MCF 10A (cell line): ENCODE measurements around the gene NUP50. TPM values are rescaled to one million over a fixed set of nuclear protein-coding genes. Genes with fewer than 3 reads are reported as not detected.

Experiments used
- BruUV-seq: library from RNA; stranded (reverse); fragments of 400-500 nt; replicated peaks from 2 replicates; lab custom pipeline; 2021; lab: Mats Ljungman, UMichigan
- CTCF ChIA-PET: fragments of 300-600 bp; sonication (Branson Sonifier 250); formaldehyde crosslinking; extraction: SDS; loops from one replicate; lab custom pipeline; 2021; ENCODE audit warnings: antibody characterized with exemption, inconsistent platforms; lab: Yijun Ruan, JAX
- POLR2A ChIA-PET: fragments of 300-600, 350-650 bp; sonication (Branson Sonifier 250); formaldehyde crosslinking; extraction: SDS; loops from one replicate; lab custom pipeline; 2020; ENCODE audit warnings: antibody characterized with exemption, inconsistent platforms; lab: Yijun Ruan, JAX
- DNase-seq: peaks from one replicate; pipeline ENCODE4 v3.0.0-alpha.2; 2018; ENCODE audit not compliant: unreplicated experiment
- H3K27ac Mint-ChIP-seq: one replicate; pipeline ENCODE4 v1.8.0; 2022; ENCODE audit warnings: mild to moderate bottlenecking, low read depth, mixed read lengths; ENCODE audit not compliant: unreplicated experiment
- H3K27me3 Mint-ChIP-seq: one replicate; pipeline ENCODE4 v1.8.0; 2022; ENCODE audit warnings: mixed read lengths; ENCODE audit not compliant: insufficient read depth, unreplicated experiment
- H3K36me3 Mint-ChIP-seq: one replicate; pipeline ENCODE4 v1.8.0; 2022; ENCODE audit warnings: mild to moderate bottlenecking, moderate library complexity, mixed read lengths; ENCODE audit not compliant: insufficient read depth, unreplicated experiment
- H3K4me1 Mint-ChIP-seq: one replicate; pipeline ENCODE4 v1.8.0; 2022; ENCODE audit warnings: mixed read lengths; ENCODE audit not compliant: insufficient read depth, unreplicated experiment
- H3K4me3 Mint-ChIP-seq: one replicate; pipeline ENCODE4 v1.8.0; 2022; ENCODE audit warnings: mild to moderate bottlenecking, moderate library complexity, mixed read lengths; ENCODE audit not compliant: unreplicated experiment
- H3K9me3 Mint-ChIP-seq: one replicate; pipeline ENCODE4 v1.8.0; 2022; ENCODE audit warnings: mixed read lengths; ENCODE audit not compliant: unreplicated experiment
- CTCF ChIP-seq: fragments of 200-600 bp; IDR thresholded peaks from one replicate; pipeline ENCODE4 v1.8.0; 2022; ENCODE audit warnings: antibody characterized with exemption, mild to moderate bottlenecking; ENCODE audit not compliant: unreplicated experiment
- intact Hi-C: fragments of 100-400 bp; cut with micrococcal nuclease; formaldehyde crosslinking; loops from 2 replicates; pipeline ENCODE4 v1.14.1; 2022
- total RNA-seq: library from RNA; stranded (reverse); gene quantifications from 2 replicates; pipeline ENCODE4 v1.2.3, GENCODE V29; 2022

Gene NUP50
- total RNA-seq, 1 experiment from 2014 or later = 70.3 TPM

DNA sequence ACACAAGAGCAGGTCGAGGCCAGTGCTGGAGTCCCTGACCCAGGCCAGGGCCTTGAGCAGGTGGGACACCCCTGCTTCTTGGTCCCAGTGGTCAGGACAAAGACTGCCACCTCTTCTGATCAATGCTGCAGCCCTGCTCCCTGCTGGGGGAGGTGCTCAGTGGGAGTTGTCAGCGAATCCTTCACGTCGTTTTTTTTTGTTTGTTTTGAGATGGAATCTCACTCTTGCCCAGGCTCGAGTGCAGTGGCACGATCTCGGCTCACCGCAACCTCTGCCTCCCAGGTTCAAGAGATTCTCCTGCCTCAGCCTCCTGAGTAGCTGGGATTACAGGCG lies 34.7 kb downstream of the NUP50 start:
- no TSS peak for BruUV-seq
- Mint-ChIP-seq H3K36me3 (peaks cover 74% of the 10 kb centered on the region), H3K27me3 (no peaks in the 10 kb centered on the region), H3K9me3 (no peaks in the 10 kb centered on the region), H3K4me1 (peaks cover 5% of the 10 kb centered on the region), H3K27ac (no peak overlapping the region), H3K4me3 (no peak overlapping the region)
- POLR2A ChIA-PET = no interaction called here
- TF ChIP-seq CTCF = no peak
- DNase-seq = no peak
- intact Hi-C loops = no loop called here
- CTCF ChIA-PET = no interaction called here

GRCh38 chr22:45199723-45200122 lies 36.0 kb downstream of the NUP50 start:
- DNase-seq = no peak
- POLR2A ChIA-PET = no interaction called here
- intact Hi-C loops = no loop called here
- no TSS peak for BruUV-seq
- no peak overlapping the region for H3K27ac Mint-ChIP-seq
- H3K4me1 Mint-ChIP-seq = peaks cover 5% of the 10 kb centered on the region
- CTCF ChIA-PET = no interaction called here
- H3K4me3 Mint-ChIP-seq = no peak overlapping the region
- no peak for TF ChIP-seq CTCF
- peaks cover 68% of the 10 kb centered on the region for H3K36me3 Mint-ChIP-seq
- no peaks in the 10 kb centered on the region for H3K27me3 Mint-ChIP-seq
- no peaks in the 10 kb centered on the region for H3K9me3 Mint-ChIP-seq

DNA sequence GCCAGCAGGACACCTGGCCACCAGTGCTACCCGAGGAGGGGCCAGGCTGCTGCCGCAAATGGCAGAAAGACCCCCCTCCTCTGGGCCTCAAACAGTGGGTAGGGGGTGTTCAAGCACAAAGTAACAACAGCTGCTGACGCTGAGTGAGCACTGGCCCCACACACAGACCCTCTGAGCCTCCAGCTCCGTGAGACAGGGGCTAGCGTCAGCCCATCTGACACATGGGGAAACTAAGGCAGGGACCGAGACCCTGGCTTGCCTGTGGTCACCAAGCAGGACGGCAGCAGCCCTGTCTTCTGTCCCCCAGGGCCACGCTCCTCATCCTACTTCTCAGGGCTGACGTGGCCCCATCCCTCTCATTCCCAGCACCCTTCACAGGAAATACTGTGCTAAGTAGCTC lies 36.5 kb downstream of the NUP50 start:
- POLR2A ChIA-PET = no interaction called here
- no peaks in the 10 kb centered on the region for H3K27me3 Mint-ChIP-seq
- no peaks in the 10 kb centered on the region for H3K9me3 Mint-ChIP-seq
- H3K36me3 Mint-ChIP-seq = peaks cover 66% of the 10 kb centered on the region
- intact Hi-C loops = no loop called here
- peaks cover 5% of the 10 kb centered on the region for H3K4me1 Mint-ChIP-seq
- BruUV-seq = no TSS peak
- CTCF ChIA-PET = no interaction called here
- no peak for TF ChIP-seq CTCF
- no peak for DNase-seq
- no peak overlapping the region for H3K27ac Mint-ChIP-seq
- H3K4me3 Mint-ChIP-seq = no peak overlapping the region

DNA sequence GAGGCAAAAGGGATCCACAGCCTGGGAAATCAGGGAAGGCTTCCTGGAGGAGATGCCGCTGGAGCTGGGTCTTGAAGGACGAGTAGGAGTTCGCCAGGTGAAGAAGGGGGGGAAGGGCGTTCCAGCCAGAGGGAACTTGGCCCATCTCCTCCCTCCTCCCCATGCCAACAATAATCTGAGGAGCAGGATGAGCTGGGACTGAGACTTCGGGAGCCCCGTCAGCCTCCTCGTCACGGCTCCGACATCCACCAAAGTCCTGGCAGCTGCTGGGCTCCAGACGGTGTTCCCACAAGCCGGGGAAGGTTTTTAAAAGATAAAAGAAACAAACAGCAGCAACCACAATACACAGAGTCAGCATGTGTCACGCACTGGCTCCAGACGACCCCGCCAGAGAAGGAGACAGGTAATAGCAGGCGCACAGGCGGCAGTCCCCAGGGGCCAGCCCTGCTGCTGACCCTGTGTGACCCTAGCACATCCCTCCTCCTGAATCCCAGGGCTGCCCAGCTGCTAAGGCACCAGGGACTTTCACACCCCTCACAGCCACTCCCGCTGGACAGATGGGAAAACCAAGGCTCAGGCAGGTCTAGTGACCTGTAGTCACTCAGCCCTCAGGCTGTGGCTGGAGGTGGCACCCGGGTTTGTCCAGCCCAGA lies 37.3 kb downstream of the NUP50 start:
- intact Hi-C loops = no loop called here
- CTCF ChIA-PET = no interaction called here
- no peak overlapping the region for H3K27ac Mint-ChIP-seq
- H3K36me3 Mint-ChIP-seq = peaks cover 64% of the 10 kb centered on the region
- no peak overlapping the region for H3K4me3 Mint-ChIP-seq
- H3K9me3 Mint-ChIP-seq = no peaks in the 10 kb centered on the region
- H3K27me3 Mint-ChIP-seq = no peaks in the 10 kb centered on the region
- TF ChIP-seq CTCF = no peak
- no peak for DNase-seq
- H3K4me1 Mint-ChIP-seq = peaks cover 5% of the 10 kb centered on the region
- POLR2A ChIA-PET = interaction anchor here (0.7 kb wide), 1 partner anchor 25 kb away, joined by 3 read pairs; no protein-coding TSS in a partner anchor
- no TSS peak for BruUV-seq
